OCI-LY1 (cell line): ENCODE data around the gene KNCN.

ENCODE experiments used
- CTCF ChIP-seq: fragments of 200-600 bp; sonication (generic), shearing (Covaris generic); IDR thresholded peaks from 2 replicates; pipeline ENCODE4 v1.5.1; 2017; ENCODE audit warnings: mild to moderate bottlenecking, antibody characterized with exemption, low read length, moderate library complexity, mixed read lengths
- EZH2 ChIP-seq: fragments of 200-600 bp; sonication (generic), shearing (Covaris generic); IDR thresholded peaks from 2 replicates; pipeline ENCODE4 v1.8.0; 2017; ENCODE audit warnings: borderline replicate concordance, mixed run types, mild to moderate bottlenecking, antibody characterized with exemption, low read length, moderate library complexity, mixed read lengths

- TF ChIP-seq CTCF: no peak
- TF ChIP-seq EZH2: no peak
Observed at GRCh38 chr1:46503421-46503820, 48.0 kb downstream of the KNCN start.
